Gastrocnemius medialis (tissue), 4 donors: Measurements from ENCODE around the gene JMJD7. TPM values are rescaled to one million over a fixed set of nuclear protein-coding genes. Genes with fewer than 3 reads are reported as not detected.

Experiments used
- ATAC-seq, 2 donors: fragments of 150-250 bp; one replicate each; pipeline ENCODE4 v1.9.1; 2016
- DNase-seq, 2 donors: peaks; one replicate each; pipeline ENCODE4 v3.0.0-alpha.2; 2019
- H3K27ac ChIP-seq, 4 donors: fragments of 200-600 bp; sonication (generic); 1 replicate in 1 of 4; 2 replicates in 3 of 4; pipeline ENCODE4 v1.5.1; 2016 to 2018; ENCODE audit warnings: mild to moderate bottlenecking in 2 of 4, moderate library complexity in 1 of 4
- H3K27me3 ChIP-seq, 3 donors: fragments of 200-600 bp; sonication (generic) in 2 of 3; 1 replicate in 1 of 3; 2 replicates in 2 of 3; pipeline versions ENCODE4 v1.5.1 to v1.6.0; 2016 to 2019; ENCODE audit warnings: mild to moderate bottlenecking in 1 of 3, moderate library complexity in 1 of 3
- H3K36me3 ChIP-seq, 2 donors: fragments of 200-600 bp; sonication (generic) in 1 of 2; one replicate each; pipeline ENCODE4 v1.5.1; 2017 to 2018
- H3K4me1 ChIP-seq, 2 donors: fragments of 200-600 bp; sonication (generic) in 1 of 2; one replicate each; pipeline ENCODE4 v1.5.1; 2016 to 2017; ENCODE audit warnings: mild to moderate bottlenecking in 2 of 2
- H3K4me3 ChIP-seq, 4 donors: fragments of 200-600 bp; sonication (generic) in 3 of 4; 1 replicate in 1 of 4; 2 replicates in 3 of 4; pipeline ENCODE4 v1.5.1; 2016 to 2019; ENCODE audit warnings: mild to moderate bottlenecking in 2 of 4
- H3K9me3 ChIP-seq, 3 donors: fragments of 200-600 bp; sonication (generic) in 2 of 3; 1 replicate in 1 of 3; 2 replicates in 2 of 3; pipeline ENCODE4 v1.5.1; 2016 to 2019
- CTCF ChIP-seq, 5 experiments: fragments of 450-650 bp in 3 of 5; fragments of 200-600 bp in 2 of 5; sonication (generic) in 2 of 5; IDR thresholded peaks in 4 of 5; conservative IDR thresholded peaks in 1 of 5; 1 replicate in 4 of 5; 2 replicates in 1 of 5; pipeline ENCODE4 v1.5.1; 2016 to 2019; ENCODE audit warnings: antibody characterized with exemption in 5 of 5, mild to moderate bottlenecking in 3 of 5, moderate library complexity in 3 of 5
- POLR2A ChIP-seq, 2 donors: fragments of 450-650 bp; IDR thresholded peaks; one replicate each; pipeline ENCODE4 v1.6.1; 2017; ENCODE audit warnings: antibody characterized with exemption in 2 of 2, mild to moderate bottlenecking in 2 of 2, moderate library complexity in 2 of 2
- in situ Hi-C, 4 donors: fragments of 200-750 bp; cut with MboI; loops; one replicate each; pipeline versions ENCODE4 v1.15.0 to v1.8.0; 2017; ENCODE audit warnings: low sequenced_read_pairs in 4 of 4
- intact Hi-C: fragments of 100-400 bp; cut with DNase I; formaldehyde crosslinking; loops from one replicate; pipeline ENCODE4 v1.15.1; 2023; ENCODE audit warnings: low total_unique reads
- total RNA-seq, 4 donors: library from RNA; depleted of rRNA; stranded (reverse); fragments of >200 nt; gene quantifications; one replicate each; pipeline versions ENCODE4 v1.1.0 to v1.2.3, GENCODE V29; 2016

Gene JMJD7
- total RNA-seq, 4 donors from 2014 or later, result 1.7 to 7.6 (median 3.9) TPM

GRCh38 chr15:41879321-41879845, 51.5 kb downstream of the JMJD7 start:
- intact Hi-C loops (no loop called here), in situ Hi-C loops (no loop called here)
- Histone ChIP-seq H3K4me3 (no peak overlapping the region), H3K27ac (no peak overlapping the region), H3K9me3 (no peaks in the 10 kb centered on the region), H3K27me3 (no peaks in the 10 kb centered on the region), H3K4me1 (peaks cover 3 to 7% of the 10 kb centered on the region in 2 donors), H3K36me3 (no peaks in the 10 kb centered on the region)
- DNase-seq, result no peak
- no peak for ATAC-seq
- TF ChIP-seq POLR2A (IDR thresholded peaks at IDR 0.05) (no peak), CTCF (IDR thresholded peaks at IDR 0.05 in 4 of 5, conservative IDR thresholded peaks at IDR 0.05 in 1 of 5) (no peak)

GRCh38 chr15:41880156-41880877, 52.4 kb downstream of the JMJD7 start:
- H3K27me3 ChIP-seq, result no peaks in the 10 kb centered on the region
- no peak overlapping the region for H3K27ac ChIP-seq
- no peaks in the 10 kb centered on the region for H3K36me3 ChIP-seq
- no peaks in the 10 kb centered on the region for H3K9me3 ChIP-seq
- no peak for TF ChIP-seq POLR2A (IDR thresholded peaks at IDR 0.05)
- no peak for TF ChIP-seq CTCF (IDR thresholded peaks at IDR 0.05 in 4 of 5, conservative IDR thresholded peaks at IDR 0.05 in 1 of 5)
- peaks cover 3 to 7% of the 10 kb centered on the region in 2 donors for H3K4me1 ChIP-seq
- intact Hi-C loops, result no loop called here
- no peak for ATAC-seq
- in situ Hi-C loops, result no loop called here
- H3K4me3 ChIP-seq, result no peak overlapping the region
- DNase-seq, result no peak

- ATAC-seq, result no peak
- TF ChIP-seq POLR2A (IDR thresholded peaks at IDR 0.05), result no peak
- TF ChIP-seq CTCF (IDR thresholded peaks at IDR 0.05 in 4 of 5, conservative IDR thresholded peaks at IDR 0.05 in 1 of 5), result no peak
- Histone ChIP-seq H3K9me3 (no peaks in the 10 kb centered on the region), H3K4me1 (peaks cover 3 to 7% of the 10 kb centered on the region in 2 donors), H3K27me3 (no peaks in the 10 kb centered on the region), H3K4me3 (no peak overlapping the region), H3K36me3 (no peaks in the 10 kb centered on the region), H3K27ac (no peak overlapping the region)
- in situ Hi-C loops, result no loop called here
- intact Hi-C loops, result no loop called here
- DNase-seq, result no peak
Observed at GRCh38 chr15:41881086-41881485, 53.2 kb downstream of the JMJD7 start.

GRCh38 chr15:41881550-41881919, 53.6 kb downstream of the JMJD7 start:
- H3K36me3 ChIP-seq, result no peaks in the 10 kb centered on the region
- H3K4me3 ChIP-seq, result peak overlapping the region; percentile 34 to 46 (median 40)
- H3K9me3 ChIP-seq, result no peaks in the 10 kb centered on the region
- H3K27me3 ChIP-seq, result no peaks in the 10 kb centered on the region
- H3K4me1 ChIP-seq, result peaks cover 3 to 7% of the 10 kb centered on the region in 2 donors
- TF ChIP-seq CTCF (IDR thresholded peaks at IDR 0.05 in 4 of 5, conservative IDR thresholded peaks at IDR 0.05 in 1 of 5) (no peak), POLR2A (IDR thresholded peaks at IDR 0.05) (no peak)
- peak in 1 of 2 donors; percentile 4 for ATAC-seq
- no peak for DNase-seq
- H3K27ac ChIP-seq, result no peak overlapping the region
- intact Hi-C loops (no loop called here), in situ Hi-C loops (no loop called here)
